Raji (cell line): ENCODE results near the gene GALNT9.

Experiments used
- POLR2A ChIP-seq: IDR thresholded peaks from 2 replicates; pipeline ENCODE4 v1.6.1; 2011; ENCODE audit warnings: low read depth, low read length, control low read depth; ENCODE audit not compliant: insufficient read depth

GALNT9 gene

GRCh38 chr12:132176385-132176919 lies 152.9 kb downstream of the GALNT9 start:
- no peak for TF ChIP-seq POLR2A

GRCh38 chr12:132175496-132176384 lies 153.6 kb downstream of the GALNT9 start:
- no peak for TF ChIP-seq POLR2A

- no peak for TF ChIP-seq POLR2A
Measured at GRCh38 chr12:132174839-132175490, 154.4 kb downstream of the GALNT9 start.

- no peak for TF ChIP-seq POLR2A
Measured at GRCh38 chr12:132174015-132174838, 155.2 kb downstream of the GALNT9 start.

- TF ChIP-seq POLR2A = no peak
Measured at GRCh38 chr12:132173135-132174014, 156.0 kb downstream of the GALNT9 start.

- TF ChIP-seq POLR2A = no peak
Measured at GRCh38 chr12:132172619-132173018, 156.8 kb downstream of the GALNT9 start.

GRCh38 chr12:132171968-132172521 lies 157.3 kb downstream of the GALNT9 start:
- TF ChIP-seq POLR2A = no peak

GRCh38 chr12:132171293-132171967 lies 158.0 kb downstream of the GALNT9 start:
- no peak for TF ChIP-seq POLR2A

- no peak for TF ChIP-seq POLR2A
Measured at GRCh38 chr12:132170637-132171292, 158.6 kb downstream of the GALNT9 start.

- TF ChIP-seq POLR2A = no peak
Measured at GRCh38 chr12:132170094-132170636, 159.2 kb downstream of the GALNT9 start.

- TF ChIP-seq POLR2A = no peak
Measured at GRCh38 chr12:132169376-132169775, 160.0 kb downstream of the GALNT9 start.

- TF ChIP-seq POLR2A = no peak
Measured at GRCh38 chr12:132168311-132169031, 160.9 kb downstream of the GALNT9 start.
